HG03439 (cell line): ENCODE results near the gene ADAMTS14.

Experiments
- ATAC-seq: cut with Tn5 transposase; IDR thresholded peaks from one replicate; pipeline ENCODE4 v1.9.1; 2021; ENCODE audit warnings: mild to moderate bottlenecking, moderate library complexity; ENCODE audit not compliant: unreplicated experiment

The ADAMTS14 gene

DNA sequence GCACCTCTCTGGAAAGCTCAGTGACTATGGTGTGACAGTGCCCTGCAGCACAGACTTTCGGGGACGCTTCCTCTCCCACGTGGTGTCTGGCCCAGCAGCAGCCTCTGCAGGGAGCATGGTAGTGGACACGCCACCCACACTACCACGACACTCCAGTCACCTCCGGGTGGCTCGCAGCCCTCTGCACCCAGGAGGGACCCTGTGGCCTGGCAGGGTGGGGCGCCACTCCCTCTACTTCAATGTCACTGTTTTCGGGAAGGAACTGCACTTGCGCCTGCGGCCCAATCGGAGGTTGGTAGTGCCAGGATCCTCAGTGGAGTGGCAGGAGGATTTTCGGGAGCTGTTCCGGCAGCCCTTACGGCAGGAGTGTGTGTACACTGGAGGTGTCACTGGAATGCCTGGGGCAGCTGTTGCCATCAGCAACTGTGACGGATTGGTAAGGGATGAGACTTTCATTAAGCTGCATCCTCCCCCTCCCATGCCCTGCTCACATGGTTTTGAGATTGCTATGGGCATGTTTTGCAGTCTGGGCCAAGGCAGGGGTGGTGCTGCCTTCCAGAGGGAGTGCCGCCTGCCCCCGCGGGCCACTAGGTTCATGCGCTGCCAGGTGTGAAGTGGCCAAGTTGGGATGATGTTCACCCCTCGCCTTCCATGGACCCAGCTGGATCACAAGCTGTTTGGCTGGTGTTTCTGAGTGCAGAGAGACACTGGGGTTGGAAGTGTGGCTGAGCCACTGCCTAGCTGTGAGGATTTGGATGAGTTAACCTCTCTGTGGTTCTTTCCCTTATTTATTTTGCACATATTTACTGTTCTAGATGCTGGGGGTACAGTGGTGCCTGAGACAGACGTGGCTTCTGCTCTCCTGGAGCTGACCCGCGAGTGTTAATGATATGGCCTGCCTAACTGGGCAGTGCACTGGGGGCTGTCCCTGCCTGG, 2.5 kb downstream of the ADAMTS14 start:
- no peak for ATAC-seq

DNA sequence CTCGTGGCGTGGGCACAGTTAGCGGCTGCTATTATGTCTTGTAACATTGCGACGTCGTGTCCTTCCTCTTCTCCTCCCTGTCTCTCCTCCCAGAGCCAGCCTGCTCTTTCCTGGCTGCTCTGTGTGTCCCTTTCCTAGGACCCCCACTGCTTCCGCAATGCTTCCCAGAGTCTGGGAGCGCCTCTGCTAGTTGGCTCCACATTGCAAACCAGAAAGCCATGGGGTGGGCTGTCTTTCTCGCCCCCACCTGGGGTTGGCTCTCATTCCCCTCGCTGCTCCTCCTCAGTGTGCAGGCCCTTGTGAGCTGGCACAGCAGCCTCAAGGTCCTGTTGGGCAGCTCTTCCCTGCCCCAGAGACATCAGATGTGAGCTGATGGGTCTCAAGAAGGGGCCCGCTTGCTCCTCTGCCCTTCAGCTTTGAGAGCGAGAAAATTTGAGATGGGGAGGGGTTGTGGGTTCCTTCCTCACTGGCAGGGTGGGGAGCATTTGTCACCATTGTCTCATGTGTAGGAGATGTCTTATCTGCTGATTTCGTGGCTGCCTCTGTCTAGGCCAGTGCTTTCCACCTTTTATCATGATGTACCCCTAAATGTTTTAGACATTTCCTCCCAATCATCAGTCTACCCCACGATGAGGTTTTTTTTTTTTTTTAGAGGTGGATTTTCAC, 3.3 kb downstream of the ADAMTS14 start:
- no peak for ATAC-seq

DNA sequence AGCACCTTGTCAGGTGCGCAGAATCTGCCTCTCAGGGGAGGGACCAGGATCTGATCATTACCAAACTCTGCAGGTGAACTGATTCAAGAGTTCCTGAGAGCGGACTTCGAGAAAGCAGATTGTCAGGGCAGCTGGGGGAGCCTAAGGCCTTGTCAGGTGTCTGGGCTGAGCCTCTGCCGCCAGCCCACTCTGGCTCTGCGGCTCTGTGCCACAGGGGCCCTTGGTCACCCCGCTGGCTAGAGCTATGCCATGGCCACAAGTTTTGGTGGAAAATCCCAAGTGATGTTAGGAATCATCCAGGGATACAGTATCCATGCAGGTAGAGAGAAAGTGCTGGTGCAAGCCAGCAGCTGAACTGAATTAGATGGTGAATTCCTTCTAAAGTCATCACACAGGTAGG, 4.2 kb downstream of the ADAMTS14 start:
- ATAC-seq = no peak

DNA sequence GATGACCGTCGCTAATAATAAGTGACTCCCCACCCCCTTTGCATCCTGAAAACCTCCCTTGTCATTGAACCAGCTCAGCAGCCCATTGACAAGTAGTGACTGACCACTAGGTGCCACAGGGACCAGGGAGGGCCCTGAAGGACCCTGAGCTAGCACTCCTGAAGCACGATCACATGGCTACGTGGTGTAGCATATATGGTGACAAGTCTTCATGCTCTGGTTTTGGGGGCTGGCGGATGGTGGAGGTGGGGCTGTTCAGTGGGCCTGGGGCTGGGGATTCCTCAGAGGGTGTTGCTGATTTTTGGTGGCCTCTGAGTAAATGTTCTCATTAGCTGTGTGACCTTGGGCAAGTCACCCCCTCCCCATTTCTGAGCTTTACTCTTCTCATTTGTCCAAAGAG, 4.7 kb downstream of the ADAMTS14 start:
- ATAC-seq = no peak

DNA sequence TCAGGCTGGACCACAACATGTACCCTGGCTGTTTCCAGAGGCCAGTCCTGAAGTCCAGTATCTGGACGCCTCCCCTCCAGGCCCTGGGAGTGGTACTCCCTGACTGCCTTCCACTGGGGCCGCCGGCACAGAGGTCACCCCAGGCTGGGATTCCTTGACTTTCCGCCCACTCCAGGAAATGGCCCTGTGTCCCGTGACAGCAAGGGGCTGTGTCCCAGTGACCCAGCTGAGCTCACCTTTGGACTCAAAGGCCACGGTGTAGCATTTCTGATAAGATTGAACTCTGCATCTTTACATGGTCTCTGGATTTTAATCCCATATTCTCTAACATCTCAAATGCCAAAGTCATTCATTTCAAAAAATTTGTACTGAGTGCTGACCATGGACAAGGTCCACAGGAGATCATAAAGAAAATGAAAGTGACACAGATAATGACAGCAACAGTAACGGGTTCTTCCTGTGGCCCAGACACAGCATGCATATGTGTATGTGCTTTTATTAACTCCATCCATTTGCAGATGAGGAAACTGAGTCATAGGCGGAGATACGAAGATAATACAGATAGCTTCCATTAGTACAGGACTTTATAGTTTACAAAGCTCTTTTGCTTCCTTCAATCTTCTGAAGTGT, 5.4 kb downstream of the ADAMTS14 start:
- no peak for ATAC-seq

DNA sequence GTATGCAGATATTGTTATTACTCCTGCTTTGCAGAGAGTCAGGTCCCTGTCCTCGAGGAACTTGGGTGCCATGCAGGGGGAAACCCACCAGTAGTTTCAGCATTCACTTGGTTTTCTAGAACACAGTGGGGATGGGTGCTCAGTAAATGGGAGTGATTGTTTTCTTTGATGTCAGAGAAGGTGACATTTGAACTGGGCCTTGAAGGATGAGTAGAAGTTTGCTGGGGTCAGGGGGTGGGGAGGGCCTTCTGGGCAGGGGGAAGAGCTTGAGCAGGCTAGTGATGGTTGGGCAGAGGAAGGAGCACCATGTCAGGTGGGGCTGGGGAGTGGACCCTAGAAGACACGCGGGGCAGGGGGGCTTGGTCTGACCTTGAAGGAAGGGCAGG, 5.9 kb downstream of the ADAMTS14 start:
- no peak for ATAC-seq

DNA sequence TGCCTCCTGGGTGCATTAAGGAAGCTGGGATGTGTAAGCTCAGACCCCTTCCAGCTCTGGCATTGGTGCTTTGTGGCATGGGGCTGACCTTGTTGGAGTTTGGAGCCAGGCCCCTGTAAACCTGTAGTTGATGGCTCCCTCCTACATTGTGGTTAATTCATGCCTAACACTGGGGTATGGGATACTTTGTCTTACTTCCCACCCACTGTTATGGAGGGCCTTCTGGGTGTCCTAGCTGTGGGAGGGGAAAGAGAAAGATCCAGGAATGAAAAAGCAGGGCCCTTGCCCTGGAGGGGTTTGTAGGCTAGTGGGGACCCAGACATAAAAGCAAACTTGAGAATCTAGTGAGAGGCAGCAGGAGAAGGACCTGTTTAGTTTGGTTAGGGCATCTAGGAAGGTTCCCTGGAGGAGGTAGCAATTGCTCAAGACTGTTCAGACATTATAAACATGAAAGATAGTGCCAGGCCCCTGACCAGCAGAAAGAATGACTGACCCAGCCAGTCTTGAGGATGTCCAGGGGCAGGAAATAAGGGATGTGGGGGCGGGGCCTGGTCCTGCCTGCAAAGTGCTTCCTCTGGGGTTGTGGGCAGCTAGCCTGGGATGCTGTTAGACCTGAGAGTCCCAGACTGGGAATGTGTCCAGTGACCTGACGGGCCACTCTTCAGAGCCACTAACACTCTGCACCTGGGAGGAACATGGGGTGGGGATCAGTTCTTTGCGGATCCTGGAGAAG, 6.6 kb downstream of the ADAMTS14 start:
- ATAC-seq = no peak

DNA sequence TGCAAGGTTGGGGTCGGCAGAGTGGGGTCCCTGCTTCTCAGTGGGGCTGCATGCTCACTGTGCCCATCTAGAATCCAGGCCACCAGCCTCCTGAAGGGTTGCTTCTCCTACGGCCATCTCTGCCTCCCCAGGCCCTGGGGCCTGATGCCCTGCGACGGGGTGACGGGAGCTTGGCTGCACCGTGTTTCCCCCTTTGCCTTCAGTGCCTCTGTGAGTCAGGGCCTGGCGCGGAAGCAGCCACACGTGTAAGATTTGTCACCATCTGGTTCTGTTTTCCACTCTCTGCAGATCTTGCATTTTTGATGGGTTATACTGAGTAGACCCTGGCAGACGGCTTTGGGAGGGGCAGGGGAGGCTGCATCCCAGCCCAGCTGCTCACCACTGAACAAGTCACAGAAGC, 7.2 kb downstream of the ADAMTS14 start:
- ATAC-seq = no peak

DNA sequence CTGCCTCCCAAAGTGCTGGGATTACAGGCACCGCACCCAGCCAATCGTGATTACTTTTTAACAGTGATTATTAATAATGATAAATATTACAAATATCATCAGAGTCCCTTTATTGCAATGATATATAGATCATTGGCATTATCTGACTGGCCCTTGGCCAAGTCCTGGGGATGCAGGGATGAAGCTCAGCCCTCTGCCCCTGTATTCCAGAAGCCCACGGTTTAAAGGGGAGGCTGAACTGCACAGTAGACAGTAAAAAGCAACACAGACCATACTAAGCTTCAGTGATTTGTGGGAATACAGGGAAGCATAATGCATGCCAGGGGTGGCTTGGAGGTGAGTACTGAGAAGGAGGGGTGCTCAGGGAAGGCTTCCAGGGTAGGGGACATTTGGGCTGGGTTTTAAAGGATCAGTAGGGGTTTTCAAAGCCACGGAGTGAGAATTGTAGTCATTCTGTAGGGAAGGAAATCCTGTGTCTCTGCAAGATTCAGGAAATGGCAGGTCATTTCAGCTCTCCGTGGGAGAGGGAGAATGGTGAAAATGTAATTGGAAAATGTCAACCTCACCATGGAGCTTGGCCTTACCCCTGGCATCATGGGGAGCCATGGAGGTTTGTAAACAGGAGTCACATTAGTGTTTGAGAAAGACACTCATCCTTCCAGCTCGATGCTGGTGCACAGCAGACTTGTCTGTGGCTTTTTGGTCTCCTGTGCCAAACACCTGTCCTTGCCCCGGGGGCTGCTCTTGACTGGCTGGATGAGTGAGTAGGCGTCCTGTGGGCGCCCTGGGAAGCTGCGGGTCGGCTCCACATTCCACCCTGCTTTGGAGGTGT, 8.8 kb downstream of the ADAMTS14 start:
- ATAC-seq = no peak

DNA sequence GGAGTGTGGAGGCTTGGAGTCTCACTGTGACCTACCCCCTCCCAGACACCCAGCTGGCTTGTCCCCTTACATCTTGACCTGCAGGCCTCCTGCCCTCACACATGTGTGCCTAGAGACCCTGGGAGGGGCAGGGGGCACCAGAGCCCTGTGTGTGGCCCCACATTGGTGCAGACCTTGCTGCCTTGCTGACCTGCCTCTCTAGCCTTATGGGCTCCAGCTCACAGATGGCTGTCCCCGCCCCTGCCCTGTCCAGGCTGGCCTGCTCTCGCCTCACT, 9.4 kb downstream of the ADAMTS14 start:
- no peak for ATAC-seq

DNA sequence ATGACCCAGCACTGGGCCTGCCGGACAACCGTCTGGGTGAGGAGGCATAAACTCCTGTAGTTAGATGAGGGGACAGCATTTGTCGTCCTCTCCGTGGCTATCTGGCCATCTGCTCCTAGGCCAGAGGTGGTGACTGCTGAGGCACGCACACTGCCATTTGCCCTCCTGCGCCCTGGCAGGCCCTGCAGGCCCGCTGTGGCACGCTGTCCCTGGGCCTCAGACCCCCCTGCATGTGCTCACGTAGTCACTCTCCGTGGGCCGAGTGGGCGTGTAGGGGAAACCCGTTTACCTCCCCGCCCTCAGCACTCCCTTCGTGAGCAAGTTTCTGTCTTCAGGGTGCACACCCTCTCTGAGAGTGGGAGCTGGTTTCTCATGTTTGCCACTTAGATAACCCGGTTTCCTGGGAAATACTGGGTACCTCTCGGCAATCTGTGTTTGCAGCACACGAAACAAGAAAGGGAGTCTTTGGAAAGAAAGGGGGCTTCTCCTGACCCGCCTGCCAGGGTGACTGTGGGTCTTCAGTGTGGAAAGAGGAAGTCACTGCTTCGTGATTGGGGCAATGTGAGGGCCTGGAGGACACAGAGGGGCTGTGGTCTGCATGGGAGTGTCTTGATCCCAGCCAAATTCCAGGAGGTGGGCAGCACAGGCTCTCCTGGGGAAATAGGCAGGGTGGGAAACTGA, 10.8 kb downstream of the ADAMTS14 start:
- no peak for ATAC-seq

DNA sequence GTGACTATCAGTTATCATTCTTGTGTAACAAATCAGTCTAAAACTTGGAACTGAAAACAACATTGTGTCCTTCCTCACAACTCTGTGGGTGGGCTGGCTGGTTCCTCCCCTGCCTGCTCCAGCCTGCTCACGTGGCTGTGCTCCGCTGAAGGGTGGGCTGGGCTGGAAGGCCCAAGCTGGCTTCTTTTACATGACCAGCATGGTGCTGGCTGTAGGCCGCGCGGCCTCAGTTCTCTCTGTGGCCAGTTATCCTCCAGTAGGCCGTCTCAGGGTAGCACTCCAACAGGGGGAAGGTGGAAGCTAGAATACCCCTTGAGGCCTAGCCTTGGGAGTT, 11.3 kb downstream of the ADAMTS14 start:
- no peak for ATAC-seq

DNA sequence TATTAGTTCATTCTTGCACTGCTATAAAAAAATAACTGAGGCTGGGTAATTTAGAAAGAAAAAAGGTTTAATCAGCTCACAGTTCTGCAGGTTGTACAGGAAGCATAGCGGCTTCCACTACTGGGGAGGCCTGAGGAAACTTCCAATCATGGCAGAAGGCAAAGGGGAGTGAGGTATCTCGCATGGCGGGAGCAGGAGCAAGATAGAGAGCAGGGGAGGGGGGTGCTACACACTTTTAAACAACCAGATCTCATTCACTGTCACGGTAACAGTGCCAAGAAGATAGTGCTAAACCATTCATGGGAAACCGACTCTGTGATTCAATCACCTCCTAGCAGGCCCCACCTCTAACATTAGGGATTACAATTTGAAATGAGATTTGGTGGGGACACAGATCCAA, 11.6 kb downstream of the ADAMTS14 start:
- ATAC-seq = no peak

DNA sequence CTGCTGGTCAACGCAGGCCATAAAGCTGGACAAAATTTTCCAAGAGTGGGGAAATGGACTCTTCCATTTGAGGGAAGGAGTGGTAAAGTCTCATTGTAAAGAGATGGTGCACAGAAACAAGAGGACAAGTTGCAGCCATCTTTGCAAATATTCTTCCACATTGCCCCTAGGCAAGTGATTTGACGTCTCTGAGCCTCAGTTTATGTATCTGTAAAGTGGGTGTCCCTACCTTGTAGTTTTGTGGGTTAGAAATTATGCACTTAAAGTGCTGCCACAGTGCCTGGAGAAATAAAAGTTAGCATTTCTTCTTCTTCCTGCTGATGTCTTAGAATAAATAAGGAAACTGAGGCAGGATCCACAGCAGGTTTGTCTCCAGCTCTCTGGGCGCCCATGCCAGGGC, 12.1 kb downstream of the ADAMTS14 start:
- ATAC-seq = no peak

DNA sequence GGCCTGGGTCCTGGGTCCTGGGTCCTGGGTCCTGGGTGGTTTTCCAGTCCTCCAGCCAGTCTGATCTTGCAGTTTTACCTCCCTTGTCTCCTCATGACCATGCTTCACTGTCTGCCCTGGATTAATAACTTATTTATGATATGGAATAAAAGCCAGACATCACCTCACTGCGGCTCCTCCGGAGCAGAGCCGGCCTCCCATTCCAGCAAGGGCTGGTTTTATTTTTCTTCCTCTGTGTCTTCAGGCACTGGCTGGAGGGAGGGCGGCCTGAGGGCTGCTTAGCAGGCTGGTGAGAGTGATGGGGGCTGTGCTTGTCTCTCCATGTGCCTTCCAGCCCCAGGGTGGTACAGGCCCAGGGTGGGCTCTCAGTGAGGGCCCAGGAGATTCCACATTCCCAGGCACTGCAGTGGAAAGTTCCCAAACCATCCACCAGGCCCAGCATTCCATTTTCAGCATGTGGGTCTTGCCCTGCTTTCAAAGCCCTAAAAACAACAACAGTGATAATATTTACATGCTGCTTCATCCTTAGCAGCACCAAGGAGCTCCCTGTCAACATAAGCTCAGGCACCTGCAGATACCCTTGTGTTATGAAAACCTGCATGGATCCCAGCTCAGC, 12.6 kb downstream of the ADAMTS14 start:
- no peak for ATAC-seq

DNA sequence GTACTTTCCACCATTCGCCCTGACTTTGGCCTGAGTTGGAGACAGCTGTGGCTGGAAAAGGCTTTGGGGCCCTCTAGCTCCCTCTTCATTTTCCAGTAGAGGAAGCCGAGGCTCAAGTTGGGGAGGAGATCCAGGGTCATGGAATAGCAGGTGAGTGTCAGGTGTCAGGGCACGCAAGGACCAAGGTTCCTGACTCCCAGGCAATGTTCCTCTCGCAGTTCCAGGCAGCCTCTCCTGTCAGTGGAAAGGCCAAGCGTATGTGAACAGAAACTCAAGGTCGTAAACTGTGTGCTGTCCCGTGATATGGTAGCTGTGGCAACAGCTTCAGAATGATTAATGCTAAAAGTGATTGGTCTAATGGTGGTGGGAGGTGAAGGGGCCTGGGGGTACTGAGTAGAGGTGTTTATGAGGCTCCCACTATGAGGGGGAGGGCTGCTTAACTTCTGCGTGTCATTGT, 13.2 kb downstream of the ADAMTS14 start:
- no peak for ATAC-seq

DNA sequence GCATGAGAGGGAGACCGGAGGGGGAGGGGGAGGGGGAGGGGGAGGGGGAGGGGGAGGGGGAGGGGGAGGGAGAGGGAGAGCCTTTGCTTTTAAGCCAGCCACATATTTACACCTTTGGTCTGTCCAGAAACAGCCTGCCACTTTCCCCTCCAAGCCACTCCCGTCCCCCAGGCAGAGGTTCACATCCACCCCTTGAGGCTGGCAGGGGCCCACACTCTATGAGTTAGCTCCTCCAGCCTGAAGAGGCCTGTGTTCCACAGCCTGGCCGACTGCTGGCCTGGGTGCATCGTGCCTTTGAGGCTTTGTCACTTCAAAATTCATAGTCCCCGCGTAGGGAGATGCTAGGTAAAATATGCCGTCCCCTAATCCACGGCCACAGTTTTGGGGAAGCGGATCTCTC, 16.5 kb downstream of the ADAMTS14 start:
- no peak for ATAC-seq

DNA sequence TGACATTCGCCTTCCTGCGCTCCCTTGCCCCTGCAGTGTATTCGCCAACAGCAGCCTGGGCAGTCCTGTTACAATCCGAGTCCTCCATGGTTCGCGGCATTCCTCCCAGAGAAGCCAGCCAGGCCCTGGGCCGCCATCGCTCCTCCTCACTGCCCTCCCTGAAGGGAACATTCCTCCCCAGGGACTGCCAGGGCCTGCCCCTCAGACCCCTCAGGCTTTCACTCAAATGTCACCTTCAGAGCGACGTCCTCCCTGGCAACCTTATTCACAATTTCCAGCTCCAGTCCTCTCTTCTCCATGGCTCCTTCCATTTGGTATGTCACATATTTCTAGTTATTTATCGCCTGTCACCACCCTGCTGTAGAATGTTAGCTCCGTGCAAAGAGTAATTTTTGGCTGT, 17.4 kb downstream of the ADAMTS14 start:
- no peak for ATAC-seq

DNA sequence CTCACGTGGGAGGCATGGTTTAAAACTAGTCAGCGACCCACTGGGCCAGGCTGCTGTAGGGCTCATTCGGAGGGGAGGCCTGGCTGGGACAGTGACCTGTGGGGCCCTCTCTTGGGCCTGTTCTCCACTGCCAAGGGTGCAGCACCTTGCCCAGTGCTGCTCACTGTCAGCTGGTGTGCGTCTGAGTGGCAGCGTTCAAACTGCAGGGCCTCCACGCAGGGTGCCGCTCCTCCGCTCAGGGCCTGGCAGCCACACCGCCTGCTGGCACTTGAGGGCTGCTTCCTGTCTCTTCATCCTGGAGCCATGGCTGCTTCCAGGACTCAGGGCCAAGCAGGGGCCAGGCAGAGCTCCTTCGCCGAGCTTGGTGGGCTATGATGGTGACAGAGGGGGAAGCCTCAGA, 18.3 kb downstream of the ADAMTS14 start:
- no peak for ATAC-seq

DNA sequence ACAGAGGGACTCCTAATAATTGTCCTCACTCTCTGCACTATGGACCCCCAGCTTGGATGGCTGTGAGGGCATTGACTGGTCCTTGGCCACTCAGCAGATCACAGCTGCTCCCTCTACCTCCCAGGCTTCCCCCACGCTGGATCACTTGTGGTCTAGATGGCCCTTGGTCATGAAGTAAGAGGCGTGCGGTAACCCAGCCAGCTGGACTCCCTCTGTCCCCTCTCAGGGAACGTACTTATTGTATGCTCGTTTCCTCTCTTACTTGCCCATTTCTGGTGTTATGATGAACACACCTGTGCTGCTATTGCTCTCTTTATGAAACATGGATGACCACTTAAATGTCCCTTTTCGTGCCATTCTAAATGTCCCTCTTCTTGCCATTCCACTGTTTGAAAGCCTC, 19.3 kb downstream of the ADAMTS14 start:
- ATAC-seq = no peak
